ENCODE data around the gene NOS3. TPM values are rescaled to one million over a fixed set of nuclear protein-coding genes. Genes with fewer than 3 reads are reported as not detected.

NOS3 gene
- total and polyA plus RNA-seq, 9 of the 15 experiments (the other 6 are each of a cell fraction or from before 2014, with no cell fraction given), result 1.1 to 121 (median 23.6) TPM

- no peak for TF ChIP-seq MIER1 (IDR thresholded peaks at IDR 0.05; ENCODE audit: low read depth)
- 0 out of 2 replicates have a peak, but pooled peaks have one; percentile 57 for TF ChIP-seq ZNF589 (CRISPR knock-in tag; IDR thresholded peaks at IDR 0.05; ENCODE audit: low read depth)
- no peak for TF ChIP-seq NCOA6 (IDR thresholded peaks at IDR 0.05)
- TF ChIP-seq ZFX (CRISPR knock-in tag; IDR thresholded peaks at IDR 0.05), result no peak; the same call in 1 of the 2 replicates
- no peak for TF ChIP-seq CGGBP1 (CRISPR knock-in tag; IDR thresholded peaks at IDR 0.05)
- TF ChIP-seq POLR2G (IDR thresholded peaks at IDR 0.05; ENCODE audit: low read depth, low read length), result no peak
- TF ChIP-seq ZFP91 (CRISPR knock-in tag; IDR thresholded peaks at IDR 0.05), result no peak
- no peak for TF ChIP-seq GABPB1 (CRISPR knock-in tag; IDR thresholded peaks at IDR 0.05)
- no peak for TF ChIP-seq REST (IDR thresholded peaks at IDR 0.05; ENCODE audit: borderline replicate concordance)
- TF ChIP-seq REST (CRISPR knock-in tag; IDR thresholded peaks at IDR 0.05; ENCODE audit: low read depth), result no peak
- no peak for TF ChIP-seq HMGXB4 (CRISPR knock-in tag; IDR thresholded peaks at IDR 0.05)
These were observed 15.1 kb upstream of the NOS3 start (continued) for GRCh38 chr7:150975536-150976319.

Measured in K562 (cell line).